Upper lobe of left lung (tissue), 6 donors: ENCODE results near the gene KAT6B. TPM values are rescaled to one million over a fixed set of nuclear protein-coding genes. Genes with fewer than 3 reads are reported as not detected.
A peak's percentile ranks its signal among the peaks of the same experiment; 100 is the strongest.

Source experiments
- ATAC-seq, 2 donors: fragments of 200-7000 bp; cut with Tn5 transposase; one replicate each; pipeline ENCODE4 v1.9.1; 2022; ENCODE audit warnings: mild to moderate bottlenecking in 2 of 2, moderate library complexity in 2 of 2; ENCODE audit not compliant: low FRiP score in 2 of 2
- DNase-seq, 2 donors: peaks; one replicate each; pipeline ENCODE4 v3.0.0-alpha.2; 2019 to 2020
- H3K27ac ChIP-seq, 4 donors: fragments of 200-600 bp; sonication (generic); one replicate each; pipeline ENCODE4 v1.5.1; 2016 to 2019
- H3K27me3 ChIP-seq, 4 donors: fragments of 200-600 bp; sonication (generic); one replicate each; pipeline ENCODE4 v1.5.1; 2017 to 2019
- H3K36me3 ChIP-seq, 4 donors: fragments of 200-600 bp; sonication (generic); one replicate each; pipeline ENCODE4 v1.5.1; 2016 to 2019
- H3K4me1 ChIP-seq, 4 donors: fragments of 200-600 bp; sonication (generic); one replicate each; pipeline ENCODE4 v1.5.1; 2018 to 2019
- H3K4me3 ChIP-seq, 4 donors: fragments of 200-600 bp; sonication (generic); one replicate each; pipeline ENCODE4 v1.5.1; 2017 to 2019; ENCODE audit warnings: mild to moderate bottlenecking in 2 of 4, moderate library complexity in 1 of 4
- H3K9me3 ChIP-seq, 4 donors: fragments of 200-600 bp; sonication (generic); one replicate each; pipeline ENCODE4 v1.5.1; 2018 to 2019
- EP300 ChIP-seq, 4 donors: sonication (generic); formaldehyde crosslinking; IDR thresholded peaks; one replicate each; pipeline ENCODE4 v1.5.1; 2017; ENCODE audit warnings: antibody characterized with exemption in 4 of 4, control low read depth in 2 of 4
- POLR2A ChIP-seq, 4 donors: fragments of 450-650 bp; IDR thresholded peaks; one replicate each; pipeline ENCODE4 v1.5.1; 2016 to 2017; ENCODE audit warnings: antibody characterized with exemption in 4 of 4, mild to moderate bottlenecking in 2 of 4
- POLR2AphosphoS5 ChIP-seq, 2 donors: sonication (generic); formaldehyde crosslinking; IDR thresholded peaks; one replicate each; pipeline ENCODE4 v1.5.1; 2017; ENCODE audit warnings: antibody characterized with exemption in 2 of 2
- WGBS, 2 donors: methylation state at CpG; one replicate each; pipeline ENCODE4 v1.1.5; 2017 to 2018; 5-methylcytosine and 5-hydroxymethylcytosine counted together
- total RNA-seq, 6 donors: library from RNA; depleted of rRNA in 4 of 6; stranded (reverse); fragments of >200 nt in 4 of 6; gene quantifications; one replicate each; pipeline versions ENCODE4 v1.1.0 to v1.2.1, GENCODE V29; 2016 to 2021
- TF ChIP-seq, protein P1 (sequence below), 6 experiments: fragments of 450-650 bp in 4 of 6; fragments of 200-600 bp in 2 of 6; sonication (generic) in 2 of 6; IDR thresholded peaks; one replicate each; pipeline ENCODE4 v1.5.1; 2016 to 2019; ENCODE audit warnings: antibody characterized with exemption in 6 of 6
- donor health status: DM: no; HTN: no; CAD: no; lungs with moderate emphysema.
- donor health status: DM: no; HTN: yes; CAD: no; lungs with severe emphysema.

The KAT6B gene
- total RNA-seq, 6 donors from 2014 or later, result 35.2 to 78.4 (median 38.0) TPM

DNA sequence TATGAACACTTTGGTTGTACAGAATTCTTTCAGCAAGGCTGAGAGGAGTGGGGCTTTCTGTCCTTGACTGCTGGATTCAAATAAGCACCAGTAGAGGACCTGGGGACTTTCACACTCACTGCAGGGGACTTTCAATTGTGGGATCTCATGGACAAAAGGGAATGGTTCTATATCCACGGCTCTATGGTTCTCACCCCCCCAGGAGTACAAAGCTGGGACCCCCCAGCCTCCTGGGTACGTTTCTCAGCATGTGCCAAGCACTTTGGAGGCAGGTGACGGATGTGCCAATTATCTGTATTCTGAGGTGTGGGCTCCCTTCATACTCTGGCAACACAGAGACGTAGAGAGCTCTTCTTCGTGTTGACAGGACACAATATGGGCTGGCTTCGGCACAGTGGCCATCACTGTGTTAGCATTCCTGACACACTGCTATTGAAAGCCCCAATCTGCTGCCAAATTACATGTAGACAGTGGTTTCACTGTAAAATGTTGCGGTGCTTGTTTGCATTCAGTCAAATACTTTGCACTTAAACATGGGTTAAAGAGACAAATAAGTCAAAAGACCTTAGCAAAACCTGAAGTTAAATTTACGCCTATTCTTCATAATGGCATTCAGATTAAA is 192.4 kb downstream of the KAT6B start:
- H3K4me3 ChIP-seq, result no peak overlapping the region
- H3K36me3 ChIP-seq, result peaks cover 0 to 10% (median 2%) of the 10 kb centered on the region in 4 donors
- WGBS, 2 donors, result 67 to 79% methylated on average over 6 to 8 of the region's 8 CpGs
- TF ChIP-seq POLR2A (IDR thresholded peaks at IDR 0.05) (no peak), EP300 (IDR thresholded peaks at IDR 0.05) (no peak), POLR2AphosphoS5 (IDR thresholded peaks at IDR 0.05) (no peak)
- TF ChIP-seq, protein P1, sequence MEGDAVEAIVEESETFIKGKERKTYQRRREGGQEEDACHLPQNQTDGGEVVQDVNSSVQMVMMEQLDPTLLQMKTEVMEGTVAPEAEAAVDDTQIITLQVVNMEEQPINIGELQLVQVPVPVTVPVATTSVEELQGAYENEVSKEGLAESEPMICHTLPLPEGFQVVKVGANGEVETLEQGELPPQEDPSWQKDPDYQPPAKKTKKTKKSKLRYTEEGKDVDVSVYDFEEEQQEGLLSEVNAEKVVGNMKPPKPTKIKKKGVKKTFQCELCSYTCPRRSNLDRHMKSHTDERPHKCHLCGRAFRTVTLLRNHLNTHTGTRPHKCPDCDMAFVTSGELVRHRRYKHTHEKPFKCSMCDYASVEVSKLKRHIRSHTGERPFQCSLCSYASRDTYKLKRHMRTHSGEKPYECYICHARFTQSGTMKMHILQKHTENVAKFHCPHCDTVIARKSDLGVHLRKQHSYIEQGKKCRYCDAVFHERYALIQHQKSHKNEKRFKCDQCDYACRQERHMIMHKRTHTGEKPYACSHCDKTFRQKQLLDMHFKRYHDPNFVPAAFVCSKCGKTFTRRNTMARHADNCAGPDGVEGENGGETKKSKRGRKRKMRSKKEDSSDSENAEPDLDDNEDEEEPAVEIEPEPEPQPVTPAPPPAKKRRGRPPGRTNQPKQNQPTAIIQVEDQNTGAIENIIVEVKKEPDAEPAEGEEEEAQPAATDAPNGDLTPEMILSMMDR (IDR thresholded peaks at IDR 0.05), result no peak
- DNase-seq (no peak), ATAC-seq (no peak)
- H3K27me3 ChIP-seq, result no peaks in the 10 kb centered on the region
- H3K4me1 ChIP-seq, result peaks cover 4 to 40% (median 16%) of the 10 kb centered on the region in 4 donors
- H3K9me3 ChIP-seq, result no peaks in the 10 kb centered on the region
- no peak overlapping the region for H3K27ac ChIP-seq

DNA sequence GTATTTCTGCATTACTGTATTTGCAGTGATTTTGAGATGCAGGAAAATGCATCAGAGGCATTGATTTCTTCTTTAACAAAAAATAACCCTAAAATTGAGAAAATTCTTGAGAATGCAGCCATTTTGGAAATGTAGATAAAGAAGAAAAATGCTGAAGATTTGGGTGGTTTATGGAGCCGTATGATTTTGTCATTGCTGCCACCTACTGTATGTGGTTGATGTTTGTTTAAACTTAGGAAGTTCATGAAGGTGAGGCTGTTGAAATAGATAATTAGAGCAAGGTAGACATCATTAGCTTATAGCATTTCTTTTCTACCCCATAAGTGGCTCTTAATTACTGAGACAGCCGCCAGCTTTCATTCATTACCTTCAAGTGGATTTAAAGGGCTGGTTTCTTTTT is 193.0 kb downstream of the KAT6B start:
- Histone ChIP-seq H3K4me3 (no peak overlapping the region), H3K4me1 (peaks cover 4 to 36% (median 14%) of the 10 kb centered on the region in 4 donors), H3K9me3 (no peaks in the 10 kb centered on the region), H3K27ac (no peak overlapping the region), H3K27me3 (no peaks in the 10 kb centered on the region), H3K36me3 (peaks cover 0 to 10% (median 2%) of the 10 kb centered on the region in 4 donors)
- ATAC-seq (no peak), DNase-seq (no peak)
- WGBS, 2 donors, result 31 to 38% methylated on average over 2 of the region's 2 CpGs
- TF ChIP-seq POLR2A (IDR thresholded peaks at IDR 0.05), result no peak
- TF ChIP-seq, protein P1 (IDR thresholded peaks at IDR 0.05), result peak in 3 of 6 experiments; percentile 13 to 39 (median 16)
- TF ChIP-seq POLR2AphosphoS5 (IDR thresholded peaks at IDR 0.05), result no peak
- TF ChIP-seq EP300 (IDR thresholded peaks at IDR 0.05), result no peak

DNA sequence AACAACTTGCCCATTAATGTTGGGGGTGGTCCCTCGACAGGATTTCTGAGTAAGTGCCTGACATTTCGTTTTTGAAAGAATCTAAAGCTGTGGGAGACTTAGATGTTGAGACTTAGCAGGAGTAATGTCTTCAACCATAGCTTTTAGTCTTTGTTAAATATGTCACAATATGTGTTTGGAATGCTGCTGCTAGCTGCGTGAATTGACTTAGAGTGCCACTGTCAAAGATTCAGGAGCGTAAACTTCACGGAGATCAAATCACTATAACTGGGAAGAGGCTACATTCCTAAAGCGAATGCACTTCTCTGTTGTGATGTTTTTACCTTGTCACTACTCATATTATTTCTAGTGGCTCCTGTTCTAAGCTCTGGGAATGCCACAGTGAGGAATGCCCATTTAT is 193.8 kb downstream of the KAT6B start:
- Histone ChIP-seq H3K27me3 (no peaks in the 10 kb centered on the region), H3K4me3 (no peak overlapping the region), H3K9me3 (no peaks in the 10 kb centered on the region), H3K27ac (no peak overlapping the region), H3K36me3 (peaks cover 0 to 16% (median 3%) of the 10 kb centered on the region in 4 donors), H3K4me1 (peaks cover 4 to 28% (median 18%) of the 10 kb centered on the region in 4 donors)
- DNase-seq, result no peak
- no peak for ATAC-seq
- TF ChIP-seq POLR2AphosphoS5 (IDR thresholded peaks at IDR 0.05), result no peak
- no peak for TF ChIP-seq EP300 (IDR thresholded peaks at IDR 0.05)
- no peak for TF ChIP-seq POLR2A (IDR thresholded peaks at IDR 0.05)
- TF ChIP-seq, protein P1 (IDR thresholded peaks at IDR 0.05), result no peak
- WGBS, 2 donors, result 79% methylated on average over 6 of the region's 6 CpGs

GRCh38 chr10:75021379-75022249 is 195.2 kb downstream of the KAT6B start:
- peaks cover 4 to 25% (median 17%) of the 10 kb centered on the region in 4 donors for H3K4me1 ChIP-seq
- no peak for TF ChIP-seq POLR2AphosphoS5 (IDR thresholded peaks at IDR 0.05)
- TF ChIP-seq, protein P1 (IDR thresholded peaks at IDR 0.05), result no peak
- TF ChIP-seq POLR2A (IDR thresholded peaks at IDR 0.05), result no peak
- TF ChIP-seq EP300 (IDR thresholded peaks at IDR 0.05), result no peak
- peaks cover 0 to 30% (median 8%) of the 10 kb centered on the region in 4 donors for H3K36me3 ChIP-seq
- peak overlapping the region in 3 of 4 donors; percentile 1 to 24 (median 16) for H3K4me3 ChIP-seq
- H3K9me3 ChIP-seq, result no peaks in the 10 kb centered on the region
- DNase-seq (no peak), ATAC-seq (peak in 1 of 2 donors; percentile 56)
- H3K27ac ChIP-seq, result peak overlapping the region in 3 of 4 donors; percentile 23 to 66 (median 31)
- no peaks in the 10 kb centered on the region for H3K27me3 ChIP-seq
- 38 to 40% methylated on average over 10 of the region's 10 CpGs for WGBS, 2 donors
